ENCODE results near the gene KISS1. TPM values are rescaled to one million over a fixed set of nuclear protein-coding genes. Genes with fewer than 3 reads are reported as not detected.
A peak's percentile ranks its signal among the peaks of the same experiment; 100 is the strongest.

The KISS1 gene
- total RNA-seq, 1 experiment from 2014 or later: not detected

DNA sequence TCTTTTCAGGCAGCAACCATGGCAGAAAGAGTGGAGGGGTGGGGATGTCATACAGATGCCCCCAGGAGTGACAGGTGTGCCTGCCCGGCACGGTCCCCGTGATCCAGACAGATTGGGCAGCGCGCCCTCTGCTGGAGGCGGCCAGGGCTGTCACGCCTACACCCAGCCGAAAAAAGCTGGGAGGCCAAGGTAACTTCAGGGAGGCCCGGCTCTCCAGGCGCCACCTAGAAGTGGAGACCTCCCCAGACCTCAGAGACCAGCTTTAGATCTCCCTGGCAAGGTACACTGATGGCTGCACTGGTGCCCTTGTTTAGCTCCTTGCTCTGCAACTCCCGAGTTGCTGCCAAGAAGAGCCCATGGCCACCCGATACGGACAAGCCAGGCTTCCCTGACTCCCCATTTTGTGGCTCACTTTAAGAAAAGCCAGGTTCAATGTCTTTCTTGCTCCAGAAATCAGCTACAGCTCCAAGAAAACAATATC, 10.9 kb upstream of the KISS1 start:
- ChIA-PET POLR2A (no interaction called here), CTCF (interaction anchor here (0.6 to 2.1 kb wide), 7 partner anchors 9 to 191 kb away, joined by 3 to 8 read pairs (median 4); no protein-coding TSS in a partner anchor)
- no peaks in the 10 kb centered on the region for H3K4me1 ChIP-seq (ENCODE audit: control insufficient read depth, insufficient read depth, low read length)
- H3K36me3 ChIP-seq (ENCODE audit: control insufficient read depth, insufficient read depth, low read length): no peaks in the 10 kb centered on the region
- ATAC-seq (peak; percentile 97), DNase-seq (ENCODE audit: low read depth, low spot score) (peak; percentile 25)
- no TSS peak for BruUV-seq (replicated peaks)
- no peak overlapping the region for H3K27ac ChIP-seq (ENCODE audit: low read length)
- H3K27me3 ChIP-seq (ENCODE audit: control insufficient read depth, insufficient read depth, low read length): no peaks in the 10 kb centered on the region
- no peak for TF ChIP-seq TCF7L2 (IDR thresholded peaks at IDR 0.05; ENCODE audit: low read depth, low read length)
- peak; percentile 97 for TF ChIP-seq CTCF (IDR thresholded peaks at IDR 0.05)
- TF ChIP-seq REST (IDR thresholded peaks at IDR 0.05; ENCODE audit: insufficient read depth in 1 of 2, low read depth in 2 of 2, low read length in 1 of 2): 0 out of 4 replicates have a peak, but pooled peaks of 1 of the 2 experiments have one; percentile 8
- TF ChIP-seq SIN3A (IDR thresholded peaks at IDR 0.05; ENCODE audit: borderline replicate concordance, insufficient read depth, low read depth, low read length): no peak
- no peak for TF ChIP-seq POLR2AphosphoS5 (IDR thresholded peaks at IDR 0.05; ENCODE audit: low read depth, low read length)
- intact Hi-C loops (cut with micrococcal nuclease; ENCODE audit: unreplicated experiment) (loop anchor here (1.0 to 5.0 kb wide), 2 partner anchors 45 to 345 kb away; partner anchors contain the start of gene SNRPE), in situ Hi-C loops (cut with HindIII; ENCODE audit: low pct_unique_long_range_greater_than_20kb, low sequenced_read_pairs) (no loop called here)
- no peak overlapping the region for H3K4me3 ChIP-seq (ENCODE audit: low read depth in 2 of 2, low read length in 2 of 2)
- H3K9me3 ChIP-seq (ENCODE audit: control insufficient read depth, insufficient read depth, low read depth, low read length): no peaks in the 10 kb centered on the region

DNA sequence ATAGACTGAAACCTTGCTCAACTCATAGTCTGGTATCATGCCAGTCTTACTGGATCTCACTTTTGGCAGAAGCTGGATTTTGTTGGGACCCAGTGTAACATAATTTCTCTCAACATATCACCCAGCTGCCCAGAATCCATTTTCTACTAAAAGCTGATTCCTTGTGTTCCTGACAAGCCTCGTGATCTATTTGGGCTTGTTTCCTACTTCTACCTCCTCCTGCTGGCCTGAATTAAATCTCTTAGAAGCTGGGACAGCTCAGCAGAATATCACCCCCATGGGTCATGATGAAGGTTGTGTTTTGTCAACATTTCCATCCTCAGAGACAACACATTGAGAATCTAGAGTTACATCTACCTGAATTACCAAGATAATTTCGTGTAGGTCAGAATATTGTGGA, 9.8 kb upstream of the KISS1 start:
- BruUV-seq (replicated peaks): no TSS peak
- POLR2A ChIA-PET: interaction anchor here (0.6 kb wide), 1 partner anchor 37 kb away, joined by 3 read pairs; no protein-coding TSS in a partner anchor
- in situ Hi-C loops (cut with HindIII; ENCODE audit: low pct_unique_long_range_greater_than_20kb, low sequenced_read_pairs): no loop called here

More for the DNA sequence above, 9.8 kb upstream of the KISS1 start:
- no peak for TF ChIP-seq TCF7L2 (IDR thresholded peaks at IDR 0.05; ENCODE audit: low read depth, low read length)
- TF ChIP-seq REST (IDR thresholded peaks at IDR 0.05; ENCODE audit: insufficient read depth in 1 of 2, low read depth in 2 of 2, low read length in 1 of 2): no peak
- no peak for TF ChIP-seq POLR2AphosphoS5 (IDR thresholded peaks at IDR 0.05; ENCODE audit: low read depth, low read length)
- TF ChIP-seq CTCF (IDR thresholded peaks at IDR 0.05): no peak
- TF ChIP-seq SIN3A (IDR thresholded peaks at IDR 0.05; ENCODE audit: borderline replicate concordance, insufficient read depth, low read depth, low read length): no peak
- intact Hi-C loops (cut with micrococcal nuclease; ENCODE audit: unreplicated experiment): loop anchor here (5.0 kb wide), 1 partner anchor 344 kb away; the partner anchor contains the start of gene SNRPE
- Histone ChIP-seq H3K9me3 (ENCODE audit: control insufficient read depth, insufficient read depth, low read depth, low read length) (no peaks in the 10 kb centered on the region), H3K4me1 (ENCODE audit: control insufficient read depth, insufficient read depth, low read length) (no peaks in the 10 kb centered on the region), H3K27ac (ENCODE audit: low read length) (no peak overlapping the region), H3K4me3 (ENCODE audit: low read depth in 2 of 2, low read length in 2 of 2) (no peak overlapping the region), H3K36me3 (ENCODE audit: control insufficient read depth, insufficient read depth, low read length) (no peaks in the 10 kb centered on the region), H3K27me3 (ENCODE audit: control insufficient read depth, insufficient read depth, low read length) (no peaks in the 10 kb centered on the region)
- no peak for ATAC-seq
- DNase-seq (ENCODE audit: low read depth, low spot score): no peak
- CTCF ChIA-PET: interaction anchor here (2.0 to 2.1 kb wide), 2 partner anchors 43 to 192 kb away, joined by 4 to 8 read pairs; no protein-coding TSS in a partner anchor

All from Panc1 (cell line).